SK-N-SH treated with all-trans-retinoic acid at 6 μM for 48 hours (cell line): ENCODE measurements around the gene AHCY.

Source experiments
- GLIS3 ChIP-seq: fragments of 250-450 bp; sonication (Bioruptor Pico); IDR thresholded peaks from 2 replicates; pipeline ENCODE4 v1.5.0; 2020; ENCODE audit warnings: mild to moderate bottlenecking, moderate library complexity
- OSR1 ChIP-seq: fragments of 250-450 bp; sonication (Bioruptor Pico); IDR thresholded peaks from 2 replicates; pipeline ENCODE4 v1.8.0; 2022; ENCODE audit warnings: moderate library complexity, mild to moderate bottlenecking, inconsistent platforms
- PATZ1 ChIP-seq: fragments of 250-450 bp; sonication (Bioruptor Pico); IDR thresholded peaks from 2 replicates; pipeline ENCODE4 v1.8.0; 2020; ENCODE audit warnings: mild to moderate bottlenecking, moderate library complexity, borderline replicate concordance
- SNAI2 ChIP-seq: fragments of 250-450 bp; sonication (Bioruptor Pico); IDR thresholded peaks from 2 replicates; pipeline ENCODE4 v1.5.0; 2020; ENCODE audit warnings: mild to moderate bottlenecking, moderate library complexity
- TCF4 ChIP-seq: fragments of 250-450 bp; sonication (Bioruptor Pico); IDR thresholded peaks from 2 replicates; pipeline ENCODE4 v1.8.0; 2021; ENCODE audit warnings: mild to moderate bottlenecking, moderate library complexity, borderline replicate concordance
- ZFP3 ChIP-seq: fragments of 250-450 bp; sonication (Bioruptor Pico); IDR thresholded peaks from 2 replicates; pipeline ENCODE4 v1.5.0; 2020; ENCODE audit warnings: mild to moderate bottlenecking, moderate library complexity
- ZFP30 ChIP-seq: fragments of 450-650 bp; formaldehyde crosslinking; IDR thresholded peaks from 2 replicates; pipeline ENCODE4 v1.5.0; 2022; ENCODE audit warnings: mild to moderate bottlenecking, moderate library complexity
- ZNF8 ChIP-seq: fragments of 450-650 bp; formaldehyde crosslinking; IDR thresholded peaks from 2 replicates; pipeline ENCODE4 v1.5.0; 2020; ENCODE audit warnings: mild to moderate bottlenecking, moderate library complexity
- TF ChIP-seq, protein P1 (sequence below): fragments of 250-450 bp; sonication (Bioruptor Pico); IDR thresholded peaks from 2 replicates; pipeline ENCODE4 v1.5.1; 2020; ENCODE audit warnings: low read depth, mild to moderate bottlenecking, moderate library complexity

GRCh38 chr20:34311118-34312023 lies 8.2 kb upstream of the AHCY start:
- TF ChIP-seq PATZ1 (CRISPR knock-in tag) (no peak), ZFP3 (CRISPR knock-in tag) (no peak), SNAI2 (no peak), OSR1 (CRISPR knock-in tag) (no peak), ZFP30 (no peak), TCF4 (no peak), ZNF8 (no peak), GLIS3 (CRISPR knock-in tag) (no peak)
- TF ChIP-seq, protein P1, sequence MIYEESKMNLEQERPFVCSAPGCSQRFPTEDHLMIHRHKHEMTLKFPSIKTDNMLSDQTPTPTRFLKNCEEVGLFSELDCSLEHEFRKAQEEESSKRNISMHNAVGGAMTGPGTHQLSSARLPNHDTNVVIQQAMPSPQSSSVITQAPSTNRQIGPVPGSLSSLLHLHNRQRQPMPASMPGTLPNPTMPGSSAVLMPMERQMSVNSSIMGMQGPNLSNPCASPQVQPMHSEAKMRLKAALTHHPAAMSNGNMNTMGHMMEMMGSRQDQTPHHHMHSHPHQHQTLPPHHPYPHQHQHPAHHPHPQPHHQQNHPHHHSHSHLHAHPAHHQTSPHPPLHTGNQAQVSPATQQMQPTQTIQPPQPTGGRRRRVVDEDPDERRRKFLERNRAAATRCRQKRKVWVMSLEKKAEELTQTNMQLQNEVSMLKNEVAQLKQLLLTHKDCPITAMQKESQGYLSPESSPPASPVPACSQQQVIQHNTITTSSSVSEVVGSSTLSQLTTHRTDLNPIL = no peak
